ENCODE results near the gene IFT43. TPM values are rescaled to one million over a fixed set of nuclear protein-coding genes. Genes with fewer than 3 reads are reported as not detected.
A peak's percentile ranks its signal among the peaks of the same experiment; 100 is the strongest.

The IFT43 gene
- total and polyA plus RNA-seq, 9 of the 15 experiments (the other 6 are each of a cell fraction or from before 2014, with no cell fraction given) = 4.9 to 12.8 (median 8.0) TPM

DNA sequence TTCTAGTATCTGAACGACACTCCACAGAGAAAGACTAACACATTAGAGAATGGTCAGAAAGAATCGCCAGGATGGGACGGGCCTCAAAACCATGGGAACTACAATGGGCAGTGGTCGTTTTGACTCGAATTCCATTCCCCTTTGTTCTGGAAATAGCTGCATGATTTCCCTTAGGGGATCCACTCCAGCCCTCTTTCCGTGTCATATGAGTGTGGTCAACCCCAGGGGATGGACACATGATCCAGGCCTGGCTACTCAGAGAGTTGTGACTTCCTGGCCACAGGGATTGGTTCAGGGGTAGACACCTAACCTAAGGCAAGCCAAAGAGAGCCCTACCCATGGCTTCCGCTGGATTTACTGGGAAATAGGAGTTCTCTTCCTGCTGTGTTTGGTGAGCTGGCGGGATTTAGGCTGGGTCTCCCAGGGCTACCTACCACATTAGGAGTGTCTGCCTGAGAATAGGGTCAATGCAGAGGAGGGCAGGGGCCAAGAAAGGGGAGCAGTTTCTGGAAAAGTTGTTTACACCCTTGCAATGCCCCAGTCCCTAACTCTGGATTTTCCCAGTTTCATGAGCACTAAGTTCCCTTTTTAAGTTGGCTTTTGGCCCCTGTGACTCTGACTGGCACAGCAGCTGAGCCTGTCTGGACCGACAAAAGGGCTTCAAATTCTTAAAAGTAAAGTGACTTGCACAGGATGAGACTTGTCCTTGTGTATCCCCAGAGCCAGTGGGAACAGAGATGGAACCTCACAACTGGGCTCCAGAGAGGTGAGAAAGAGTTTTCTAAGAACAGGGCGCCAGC, 138.1 kb downstream of the IFT43 start (continued):
- TF ChIP-seq ZNF445 (CRISPR knock-in tag; IDR thresholded peaks at IDR 0.05; ENCODE audit: low read depth) = no peak

DNA sequence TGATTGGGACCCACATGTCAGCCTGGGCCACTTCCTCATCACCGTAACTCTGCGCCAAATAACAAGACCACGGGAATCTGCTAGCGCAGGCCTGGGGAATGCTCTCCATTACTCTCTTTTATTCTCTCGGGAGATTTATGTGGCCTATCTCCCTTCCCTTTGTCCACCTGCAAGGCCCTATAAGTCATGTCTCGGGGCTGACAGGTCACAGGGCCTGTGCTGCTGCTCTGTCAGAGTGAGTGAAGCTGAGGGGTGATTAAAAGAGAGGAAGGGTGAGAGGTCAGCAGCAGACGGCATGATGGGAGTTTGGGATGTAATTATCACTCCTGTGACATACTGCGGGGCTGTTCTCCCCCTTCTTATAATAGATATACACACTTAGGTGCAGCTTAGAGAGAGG, 139.9 kb downstream of the IFT43 start:
- no peak for ATAC-seq
- TF ChIP-seq LCOR (CRISPR knock-in tag; IDR thresholded peaks at IDR 0.05) (no peak), NFRKB (IDR thresholded peaks at IDR 0.05; ENCODE audit: low read depth) (no peak), NR2C2 (CRISPR knock-in tag; IDR thresholded peaks at IDR 0.05) (no peak), NR2C2 (tag; IDR thresholded peaks at IDR 0.05) (peak; percentile 28; the same call in 1 of the 2 replicates), ZFX (CRISPR knock-in tag; IDR thresholded peaks at IDR 0.05) (no peak), MEIS2 (IDR thresholded peaks at IDR 0.05; ENCODE audit: partially characterized antibody) (peak; percentile 62), SREBF2 (CRISPR knock-in tag; IDR thresholded peaks at IDR 0.05) (no peak), ZSCAN29 (IDR thresholded peaks at IDR 0.05) (no peak), NR2C1 (IDR thresholded peaks at IDR 0.05) (no peak), NR2C1 (tag; IDR thresholded peaks at IDR 0.05) (peak; percentile 67), FOXA1 (IDR thresholded peaks at IDR 0.05; ENCODE audit: borderline replicate concordance) (no peak), NFIX (CRISPR knock-in tag; IDR thresholded peaks at IDR 0.05; ENCODE audit: low read depth) (no peak)
- TF ChIP-seq, protein P1, sequence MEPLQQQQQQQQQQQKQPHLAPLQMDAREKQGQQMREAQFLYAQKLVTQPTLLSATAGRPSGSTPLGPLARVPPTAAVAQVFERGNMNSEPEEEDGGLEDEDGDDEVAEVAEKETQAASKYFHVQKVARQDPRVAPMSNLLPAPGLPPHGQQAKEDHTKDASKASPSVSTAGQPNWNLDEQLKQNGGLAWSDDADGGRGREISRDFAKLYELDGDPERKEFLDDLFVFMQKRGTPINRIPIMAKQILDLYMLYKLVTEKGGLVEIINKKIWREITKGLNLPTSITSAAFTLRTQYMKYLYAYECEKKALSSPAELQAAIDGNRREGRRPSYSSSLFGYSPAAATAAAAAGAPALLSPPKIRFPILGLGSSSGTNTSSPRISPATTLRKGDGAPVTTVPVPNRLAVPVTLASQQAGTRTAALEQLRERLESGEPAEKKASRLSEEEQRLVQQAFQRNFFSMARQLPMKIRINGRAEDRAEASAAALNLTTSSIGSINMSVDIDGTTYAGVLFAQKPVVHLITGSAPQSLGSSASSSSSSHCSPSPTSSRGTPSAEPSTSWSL (CRISPR knock-in tag; IDR thresholded peaks at IDR 0.05; ENCODE audit: borderline replicate concordance) = no peak
- TF ChIP-seq, protein P2, sequence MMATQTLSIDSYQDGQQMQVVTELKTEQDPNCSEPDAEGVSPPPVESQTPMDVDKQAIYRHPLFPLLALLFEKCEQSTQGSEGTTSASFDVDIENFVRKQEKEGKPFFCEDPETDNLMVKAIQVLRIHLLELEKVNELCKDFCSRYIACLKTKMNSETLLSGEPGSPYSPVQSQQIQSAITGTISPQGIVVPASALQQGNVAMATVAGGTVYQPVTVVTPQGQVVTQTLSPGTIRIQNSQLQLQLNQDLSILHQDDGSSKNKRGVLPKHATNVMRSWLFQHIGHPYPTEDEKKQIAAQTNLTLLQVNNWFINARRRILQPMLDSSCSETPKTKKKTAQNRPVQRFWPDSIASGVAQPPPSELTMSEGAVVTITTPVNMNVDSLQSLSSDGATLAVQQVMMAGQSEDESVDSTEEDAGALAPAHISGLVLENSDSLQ (IDR thresholded peaks at IDR 0.05) = peak; percentile 34; the same call in 1 of the 2 replicates
- TF ChIP-seq, protein P3, sequence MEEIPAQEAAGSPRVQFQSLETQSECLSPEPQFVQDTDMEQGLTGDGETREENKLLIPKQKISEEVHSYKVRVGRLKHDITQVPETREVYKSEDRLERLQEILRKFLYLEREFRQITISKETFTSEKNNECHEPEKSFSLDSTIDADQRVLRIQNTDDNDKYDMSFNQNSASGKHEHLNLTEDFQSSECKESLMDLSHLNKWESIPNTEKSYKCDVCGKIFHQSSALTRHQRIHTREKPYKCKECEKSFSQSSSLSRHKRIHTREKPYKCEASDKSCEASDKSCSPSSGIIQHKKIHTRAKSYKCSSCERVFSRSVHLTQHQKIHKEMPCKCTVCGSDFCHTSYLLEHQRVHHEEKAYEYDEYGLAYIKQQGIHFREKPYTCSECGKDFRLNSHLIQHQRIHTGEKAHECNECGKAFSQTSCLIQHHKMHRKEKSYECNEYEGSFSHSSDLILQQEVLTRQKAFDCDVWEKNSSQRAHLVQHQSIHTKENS (CRISPR knock-in tag; IDR thresholded peaks at IDR 0.05) = no peak
- TF ChIP-seq, protein P4, sequence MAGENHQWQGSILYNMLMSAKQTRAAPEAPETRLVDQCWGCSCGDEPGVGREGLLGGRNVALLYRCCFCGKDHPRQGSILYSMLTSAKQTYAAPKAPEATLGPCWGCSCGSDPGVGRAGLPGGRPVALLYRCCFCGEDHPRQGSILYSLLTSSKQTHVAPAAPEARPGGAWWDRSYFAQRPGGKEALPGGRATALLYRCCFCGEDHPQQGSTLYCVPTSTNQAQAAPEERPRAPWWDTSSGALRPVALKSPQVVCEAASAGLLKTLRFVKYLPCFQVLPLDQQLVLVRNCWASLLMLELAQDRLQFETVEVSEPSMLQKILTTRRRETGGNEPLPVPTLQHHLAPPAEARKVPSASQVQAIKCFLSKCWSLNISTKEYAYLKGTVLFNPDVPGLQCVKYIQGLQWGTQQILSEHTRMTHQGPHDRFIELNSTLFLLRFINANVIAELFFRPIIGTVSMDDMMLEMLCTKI (IDR thresholded peaks at IDR 0.05; ENCODE audit: partially characterized antibody) = no peak

More for the DNA sequence above, 139.9 kb downstream of the IFT43 start:
- Histone ChIP-seq H3K36me3 (ENCODE audit: control insufficient read depth, insufficient read depth, low read length) (no peaks in the 10 kb centered on the region), H3K4me2 (ENCODE audit: insufficient read depth, low read length) (no peak overlapping the region), H3K9ac (ENCODE audit: insufficient read depth in 1 of 2, low read depth in 2 of 2, low read length in 2 of 2) (no peak overlapping the region), H3K9me1 (ENCODE audit: control insufficient read depth, insufficient read depth, low read length) (no peaks in the 10 kb centered on the region), H3K4me1 (replicated peaks in 1 of 2; ENCODE audit: control insufficient read depth in 2 of 2, insufficient read depth in 2 of 2, low read length in 2 of 2) (no peaks in the 10 kb centered on the region; a peak in 1 of 5 replicates), H3K9me3 (replicated peaks; ENCODE audit: control insufficient read depth, insufficient read depth, low read depth, low read length) (no peaks in the 10 kb centered on the region), H3K27me3 (ENCODE audit: control insufficient read depth in 2 of 2, insufficient read depth in 2 of 2, low read length in 2 of 2) (peaks cover 5 to 17% of the 10 kb centered on the region in 2 experiments; a peak in 3 of 5 replicates), H2AFZ (ENCODE audit: low read depth, low read length) (no peak overlapping the region), H3K27ac (ENCODE audit: extremely low read depth, low read depth, low read length) (no peak overlapping the region), H3K79me2 (ENCODE audit: control insufficient read depth, insufficient read depth, low read length) (no peaks in the 10 kb centered on the region), H4K20me1 (replicated peaks; ENCODE audit: control insufficient read depth, insufficient read depth, low read length) (no peaks in the 10 kb centered on the region; the same call in 1 of the 2 replicates), H3K4me3 (no peak overlapping the region)
- CTCF ChIA-PET (ENCODE audit: low intra/inter-chr PET ratio) = no interaction called here
- no TSS peak for BruUV-seq (replicated peaks)
- intact Hi-C loops (cut with micrococcal nuclease) = no loop called here
- POLR2A ChIA-PET = interaction anchor here (0.6 kb wide), 1 partner anchor 131 kb away, joined by 3 read pairs; no protein-coding TSS in a partner anchor
- in situ Hi-C loops (cut with MboI) = no loop called here
- DNase-seq (ENCODE audit: extremely low read depth in 1 of 4, low spot score in 3 of 4) (no peak), FAIRE-seq (no peak)
- WGBS (ENCODE audit: insufficient coverage, low coverage, missing lambda C conversion rate) = 18% methylated on average over 6 of the region's 8 CpGs

All from K562 (cell line).